Motor neuron (in vitro differentiated cells): ENCODE data around the gene YEATS2. TPM values are rescaled to one million over a fixed set of nuclear protein-coding genes. Genes with fewer than 3 reads are reported as not detected.
A peak's percentile ranks its signal among the peaks of the same experiment; 100 is the strongest.

Experiments
- ATAC-seq, 8 experiments: fragments of 200-7000 bp; cut with Tn5 transposase; replicated peaks in 6 of 8; 2 replicates each; pipeline ENCODE4 v1.8.0; 2021; ENCODE audit warnings: mild to moderate bottlenecking in 8 of 8, moderate library complexity in 8 of 8
- H3K27ac ChIP-seq, 2 donors: fragments of 250-450 bp; sonication (Bioruptor Pico); 2 replicates each; pipeline ENCODE4 v1.9.0; 2021; ENCODE audit warnings: antibody characterized with exemption in 2 of 2, mild to moderate bottlenecking in 2 of 2, moderate library complexity in 1 of 2
- H3K4me1 ChIP-seq, 2 donors: fragments of 250-450 bp; sonication (Bioruptor Pico); replicated peaks in 1 of 2; 2 replicates each; pipeline ENCODE4 v1.6.1; 2021; ENCODE audit warnings: antibody characterized with exemption in 2 of 2, mild to moderate bottlenecking in 2 of 2, moderate library complexity in 1 of 2
- H3K4me3 ChIP-seq, 5 donors: fragments of 250-450 bp; sonication (Bioruptor Pico); 2 replicates each; pipeline ENCODE4 v1.9.0; 2021; ENCODE audit warnings: antibody characterized with exemption in 5 of 5, mild to moderate bottlenecking in 5 of 5, moderate library complexity in 4 of 5
- WGBS, 10 experiments: fragments of 450-650 bp; shearing (Covaris generic); methylation state at CpG; one replicate each; pipeline ENCODE4 v1.0.0; 2022; 5-methylcytosine and 5-hydroxymethylcytosine counted together
- in situ Hi-C, 9 experiments: fragments of 400-800 bp; cut with MboI; loops; one replicate each; pipeline ENCODE4 v1.15.0; 2021; ENCODE audit warnings: low sequenced_read_pairs in 9 of 9, low pct_unique_long_range_greater_than_20kb in 2 of 9; ENCODE audit not compliant: unreplicated experiment in 9 of 9
- total RNA-seq, 8 experiments: library from RNA; unstranded; fragments of 300-600 nt; gene quantifications; 2 replicates each; pipeline versions ENCODE4 v1.2.3 to v1.2.4, GENCODE V29; 2022

The YEATS2 gene
- total RNA-seq, 8 experiments from 2014 or later = 33.9 to 98.9 (median 44.2) TPM

DNA sequence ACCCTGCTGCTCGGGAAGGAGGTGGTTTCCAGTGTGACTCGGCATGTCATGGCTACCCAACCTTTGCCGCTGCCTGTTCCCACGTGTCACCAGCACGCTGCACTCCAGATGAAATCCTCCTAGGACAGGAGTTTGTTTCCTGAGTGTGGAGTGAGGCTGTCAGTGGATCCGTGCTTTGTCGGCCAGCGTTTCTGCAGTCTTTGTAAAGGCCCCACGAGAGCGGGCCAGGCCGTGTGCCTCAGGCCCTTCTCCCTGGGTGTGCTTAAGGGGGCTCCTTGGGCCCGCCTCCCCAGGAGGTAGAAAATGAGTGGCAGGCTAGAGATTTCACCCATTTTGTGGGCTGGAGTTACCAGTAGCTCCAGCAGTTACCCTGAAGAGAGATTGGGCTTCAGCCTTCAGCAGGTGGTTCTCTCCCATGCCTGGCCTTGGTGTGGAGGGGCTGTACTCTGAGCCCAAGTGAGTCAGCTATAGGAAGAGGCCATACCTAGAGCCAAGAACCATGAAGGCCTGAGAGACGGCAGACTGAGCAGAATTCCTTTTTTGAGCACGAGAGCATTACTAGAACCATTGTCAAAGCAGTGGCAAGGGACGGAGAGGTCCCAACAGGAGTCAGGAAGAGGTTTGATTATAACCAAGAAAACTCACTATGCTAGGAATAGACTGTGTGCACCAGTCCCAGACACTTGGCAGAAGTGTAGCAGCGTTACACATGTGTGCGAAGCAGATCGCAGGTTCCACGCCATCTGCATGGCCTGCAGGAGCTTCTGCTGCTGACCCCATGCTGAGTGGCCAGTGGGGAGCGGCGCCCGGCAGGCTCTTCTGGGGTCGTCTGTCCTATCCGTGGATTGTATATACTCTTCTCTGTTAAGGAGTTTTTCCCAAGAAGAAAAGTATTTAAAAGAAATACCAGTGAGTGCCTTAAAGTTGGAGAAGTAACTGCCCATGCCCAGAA lies 113.3 kb downstream of the YEATS2 start:
- H3K4me1 ChIP-seq = no peaks in the 10 kb centered on the region
- in situ Hi-C loops = no loop called here
- no peak for ATAC-seq
- WGBS, 10 experiments = 64 to 100% (median 92%) methylated on average over 3 to 14 of the region's 24 CpGs; no CpG with 5 or more reads in 4 of the 10 experiments
- H3K27ac ChIP-seq = no peak overlapping the region
- no peak overlapping the region for H3K4me3 ChIP-seq

DNA sequence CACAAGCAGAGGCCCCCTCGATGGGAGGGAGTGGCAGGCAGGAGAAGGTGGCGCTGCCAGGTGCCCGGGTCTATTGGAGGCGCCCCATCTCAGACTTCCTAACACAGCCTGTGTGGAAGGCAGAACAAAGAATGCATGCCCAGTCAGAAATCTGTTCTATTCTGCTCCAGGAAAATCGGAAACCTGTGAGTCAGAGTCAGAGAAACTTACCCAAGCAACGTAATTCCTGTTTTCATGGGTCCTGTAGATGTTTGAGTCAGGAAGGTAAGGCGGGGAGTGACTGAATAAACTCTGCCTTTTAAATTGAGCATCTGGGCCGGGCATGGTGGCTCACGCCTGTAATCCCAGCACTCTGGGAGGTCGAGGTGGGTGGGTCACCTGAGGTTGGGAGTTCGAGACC lies 114.0 kb downstream of the YEATS2 start:
- no peak for ATAC-seq
- in situ Hi-C loops = no loop called here
- Histone ChIP-seq H3K4me1 (no peaks in the 10 kb centered on the region), H3K27ac (no peak overlapping the region), H3K4me3 (no peak overlapping the region)
- 72 to 100% (median 93%) methylated on average over 1 to 11 of the region's 11 CpGs; no CpG with 5 or more reads in 1 of the 10 experiments for WGBS, 10 experiments

DNA sequence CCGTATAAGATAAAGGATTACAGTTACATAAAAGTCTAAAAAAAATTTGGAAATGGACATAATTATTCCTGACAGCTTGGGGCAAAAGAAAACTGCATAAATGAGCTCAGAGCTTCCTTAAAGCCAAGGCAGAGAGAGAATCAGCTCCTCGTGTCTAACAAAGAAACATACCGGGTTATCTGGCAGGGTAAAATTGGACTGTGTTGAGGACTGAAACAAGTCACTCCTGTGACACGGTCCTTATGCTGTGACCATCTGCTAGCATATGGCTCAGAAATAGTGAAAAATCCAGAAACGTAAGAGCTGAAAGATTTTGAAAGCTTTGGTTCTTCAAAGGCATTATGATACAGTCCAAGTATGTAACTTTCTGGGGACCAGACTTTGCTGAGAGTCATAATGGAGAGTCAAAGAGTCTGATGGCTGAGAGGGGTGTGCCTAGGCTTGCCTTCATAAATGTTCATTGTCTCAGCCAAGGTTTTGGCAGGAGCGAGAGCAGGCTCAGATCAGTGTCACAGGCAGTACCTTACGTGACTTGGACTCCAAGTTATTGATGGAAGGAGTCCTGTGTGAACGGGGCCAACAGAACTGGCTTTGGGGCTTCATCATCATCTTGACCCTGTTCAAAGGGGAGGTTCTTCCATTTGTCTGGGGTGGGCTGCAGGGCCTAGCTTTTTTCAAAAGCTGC lies 115.3 kb downstream of the YEATS2 start:
- H3K4me1 ChIP-seq = no peaks in the 10 kb centered on the region
- H3K27ac ChIP-seq = no peak overlapping the region
- peak in 3 of 8 experiments; percentile 19 to 52 (median 25) for ATAC-seq
- 0 to 100% (median 79%) methylated on average over 1 to 7 of the region's 8 CpGs for WGBS, 10 experiments
- in situ Hi-C loops = no loop called here
- no peak overlapping the region for H3K4me3 ChIP-seq

DNA sequence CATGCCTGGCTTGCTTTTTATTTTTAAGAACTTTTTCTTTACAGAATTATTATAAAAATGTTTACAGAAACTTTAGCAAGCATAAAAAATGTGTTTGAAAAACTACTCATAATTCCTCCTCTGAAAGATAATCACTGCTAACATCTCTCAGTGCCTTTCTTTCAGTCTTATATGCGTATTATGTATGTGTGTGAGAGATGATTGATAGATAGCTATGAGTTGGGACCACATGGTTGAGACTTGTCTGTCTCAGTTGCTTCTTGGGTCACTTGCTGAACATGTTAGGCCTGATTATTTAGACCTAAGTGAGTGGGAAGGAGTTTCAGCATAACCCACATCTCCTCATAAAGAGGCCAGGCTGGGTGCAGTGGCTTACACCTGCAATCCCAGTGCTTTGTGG lies 116.6 kb downstream of the YEATS2 start:
- no peak for ATAC-seq
- Histone ChIP-seq H3K4me1 (no peaks in the 10 kb centered on the region), H3K4me3 (no peak overlapping the region), H3K27ac (no peak overlapping the region)
- in situ Hi-C loops = no loop called here
- WGBS, 10 experiments = 20 to 100% (median 67%) methylated on average over 1 of the region's 1 CpG; no CpG with 5 or more reads in 6 of the 10 experiments

DNA sequence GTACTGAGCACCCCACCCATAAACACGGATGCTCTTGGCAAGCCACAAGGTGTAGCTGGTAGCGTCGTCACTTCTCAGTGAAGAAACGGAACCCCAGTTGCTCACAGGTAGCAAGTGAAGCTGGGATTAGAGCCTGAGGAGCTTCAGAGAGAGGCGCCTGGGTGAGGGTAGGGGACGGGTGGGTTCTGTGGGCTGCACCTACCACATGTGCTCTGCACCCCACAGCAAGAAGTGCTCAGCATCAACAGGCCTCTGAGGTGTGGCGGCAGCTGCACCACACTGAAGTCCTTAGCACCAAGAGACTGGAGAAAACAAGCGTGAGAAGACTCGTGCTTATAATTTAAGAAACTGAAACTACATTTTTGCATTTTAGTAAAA lies 118.0 kb downstream of the YEATS2 start:
- H3K4me3 ChIP-seq = no peak overlapping the region
- no peaks in the 10 kb centered on the region for H3K4me1 ChIP-seq
- WGBS, 10 experiments = 60 to 100% (median 83%) methylated on average over 1 to 4 of the region's 9 CpGs; no CpG with 5 or more reads in 6 of the 10 experiments
- peak in 3 of 8 experiments; percentile 3 to 22 (median 9) for ATAC-seq
- H3K27ac ChIP-seq = no peak overlapping the region
- in situ Hi-C loops = no loop called here

DNA sequence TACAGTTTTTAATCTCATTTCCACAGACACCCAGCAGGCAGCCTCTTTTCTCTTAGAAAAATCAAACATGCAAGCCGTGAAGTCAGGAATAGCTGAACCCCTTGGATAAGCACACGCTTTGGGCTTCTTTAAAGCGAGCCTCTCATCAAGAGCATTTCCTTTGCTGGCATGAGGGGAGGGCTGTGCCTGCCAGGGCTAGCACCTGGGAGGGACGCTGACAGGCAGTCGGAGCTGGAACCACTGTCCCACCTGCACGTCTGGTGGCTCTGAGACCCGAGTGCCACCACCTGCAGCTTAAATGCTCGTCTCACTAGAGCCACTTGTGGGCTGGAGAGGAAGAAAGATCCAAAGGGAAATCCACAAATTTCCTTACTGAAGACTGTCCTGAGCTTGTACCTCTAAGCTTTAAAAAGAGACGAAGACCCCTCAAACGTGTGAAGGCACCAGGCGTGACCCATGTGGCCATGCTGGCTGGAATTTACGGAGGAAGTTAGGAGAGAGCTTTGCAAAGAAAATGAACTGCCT lies 118.4 kb downstream of the YEATS2 start:
- Histone ChIP-seq H3K4me3 (no peak overlapping the region), H3K4me1 (no peaks in the 10 kb centered on the region), H3K27ac (no peak overlapping the region)
- no peak for ATAC-seq
- 0 to 100% (median 98%) methylated on average over 1 to 8 of the region's 12 CpGs; no CpG with 5 or more reads in 4 of the 10 experiments for WGBS, 10 experiments
- in situ Hi-C loops = no loop called here

DNA sequence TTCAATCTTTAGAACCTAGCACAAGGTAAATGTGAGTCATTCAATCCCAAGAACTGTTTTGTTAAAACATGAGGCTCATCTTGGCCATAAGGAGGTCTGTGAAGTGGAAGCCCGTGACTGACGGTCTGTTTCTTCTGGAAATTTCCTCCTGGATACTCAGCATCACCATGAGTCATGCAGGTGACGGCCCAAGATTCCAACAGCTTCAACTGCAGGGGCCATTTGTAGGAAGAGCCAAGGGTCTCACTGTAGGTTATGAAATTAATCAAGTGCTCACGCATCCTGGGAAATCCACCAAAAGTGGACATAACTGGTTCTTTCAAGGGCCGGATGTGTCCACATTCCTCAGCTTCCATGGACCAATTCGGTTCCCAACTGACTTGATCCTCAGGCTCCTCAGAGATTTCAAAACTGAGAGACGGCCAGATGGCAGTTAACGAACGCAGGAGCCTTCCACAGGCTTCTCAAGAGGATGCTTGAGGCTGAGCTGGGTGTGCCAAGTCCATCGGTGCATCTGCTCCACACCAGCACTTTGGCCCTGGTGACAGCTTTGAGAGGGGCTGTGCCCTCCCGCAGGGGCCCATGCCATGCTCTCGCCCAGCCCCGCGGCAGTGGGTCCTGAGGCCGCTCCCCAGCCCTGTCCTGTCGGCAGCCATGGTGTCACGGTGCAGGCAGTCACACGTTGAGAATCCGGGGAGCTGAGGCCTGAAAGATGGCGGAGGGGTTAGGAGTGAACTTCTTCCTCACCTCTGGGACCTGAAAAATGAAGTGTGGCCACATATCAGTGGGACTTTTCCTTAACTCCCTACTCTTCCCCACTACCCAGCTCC lies 119.3 kb downstream of the YEATS2 start:
- no peaks in the 10 kb centered on the region for H3K4me1 ChIP-seq
- WGBS, 10 experiments = 80 to 100% (median 96%) methylated on average over 2 to 8 of the region's 20 CpGs; no CpG with 5 or more reads in 2 of the 10 experiments
- H3K27ac ChIP-seq = no peak overlapping the region
- in situ Hi-C loops = no loop called here
- no peak for ATAC-seq
- no peak overlapping the region for H3K4me3 ChIP-seq

DNA sequence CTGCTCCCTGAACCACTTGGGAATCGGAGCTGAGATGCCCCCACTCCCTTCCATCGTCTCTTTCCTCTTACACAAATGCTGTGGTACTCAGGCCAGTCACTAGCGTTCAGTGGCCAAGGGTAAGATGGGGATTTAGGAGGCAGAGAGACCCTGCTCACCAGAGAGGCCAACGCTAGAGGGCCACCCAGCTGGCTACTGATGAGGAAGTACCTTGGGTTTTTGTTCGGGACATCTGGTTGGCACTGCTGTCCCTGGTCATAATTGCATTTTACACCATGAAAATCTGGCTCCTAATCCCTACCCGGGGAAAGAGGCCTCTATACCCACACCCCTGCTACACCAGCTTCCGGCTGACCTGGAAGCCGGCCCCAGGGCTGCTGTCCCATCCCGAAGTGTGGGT lies 120.0 kb downstream of the YEATS2 start:
- H3K4me3 ChIP-seq = no peak overlapping the region
- no peak overlapping the region for H3K27ac ChIP-seq
- ATAC-seq = peak in 1 of 8 experiments; percentile 2
- 80 to 100% (median 100%) methylated on average over 1 to 2 of the region's 9 CpGs; no CpG with 5 or more reads in 5 of the 10 experiments for WGBS, 10 experiments
- in situ Hi-C loops = no loop called here
- H3K4me1 ChIP-seq = no peaks in the 10 kb centered on the region

DNA sequence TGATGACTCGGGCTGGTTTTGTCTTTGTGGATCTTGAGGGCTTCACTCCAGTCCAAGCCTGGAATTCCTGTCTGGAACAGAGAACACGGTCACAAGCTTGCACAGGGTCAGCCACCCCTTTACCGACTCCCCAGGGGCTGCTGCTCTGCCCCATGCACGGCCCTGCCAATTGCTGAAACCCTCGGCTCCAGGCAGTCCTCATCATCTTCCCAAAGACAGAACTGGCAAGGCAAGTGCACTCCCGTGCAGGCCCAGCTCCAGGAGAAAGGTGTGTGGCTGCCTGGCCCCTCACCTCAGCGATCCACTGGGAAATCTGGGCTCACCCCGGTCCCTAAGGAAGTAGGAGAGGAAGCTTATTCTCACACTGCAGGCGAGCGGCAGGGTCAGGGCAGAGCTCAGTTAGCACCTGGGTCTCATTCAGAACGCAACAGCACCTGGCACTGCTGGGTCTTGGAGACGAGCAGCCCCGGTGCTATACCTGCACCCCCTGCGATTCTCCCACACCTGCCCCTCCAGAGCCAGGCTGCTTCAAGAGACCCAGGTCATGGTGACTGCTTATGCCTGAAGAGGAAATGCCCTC lies 120.5 kb downstream of the YEATS2 start:
- no peak overlapping the region for H3K27ac ChIP-seq

DNA sequence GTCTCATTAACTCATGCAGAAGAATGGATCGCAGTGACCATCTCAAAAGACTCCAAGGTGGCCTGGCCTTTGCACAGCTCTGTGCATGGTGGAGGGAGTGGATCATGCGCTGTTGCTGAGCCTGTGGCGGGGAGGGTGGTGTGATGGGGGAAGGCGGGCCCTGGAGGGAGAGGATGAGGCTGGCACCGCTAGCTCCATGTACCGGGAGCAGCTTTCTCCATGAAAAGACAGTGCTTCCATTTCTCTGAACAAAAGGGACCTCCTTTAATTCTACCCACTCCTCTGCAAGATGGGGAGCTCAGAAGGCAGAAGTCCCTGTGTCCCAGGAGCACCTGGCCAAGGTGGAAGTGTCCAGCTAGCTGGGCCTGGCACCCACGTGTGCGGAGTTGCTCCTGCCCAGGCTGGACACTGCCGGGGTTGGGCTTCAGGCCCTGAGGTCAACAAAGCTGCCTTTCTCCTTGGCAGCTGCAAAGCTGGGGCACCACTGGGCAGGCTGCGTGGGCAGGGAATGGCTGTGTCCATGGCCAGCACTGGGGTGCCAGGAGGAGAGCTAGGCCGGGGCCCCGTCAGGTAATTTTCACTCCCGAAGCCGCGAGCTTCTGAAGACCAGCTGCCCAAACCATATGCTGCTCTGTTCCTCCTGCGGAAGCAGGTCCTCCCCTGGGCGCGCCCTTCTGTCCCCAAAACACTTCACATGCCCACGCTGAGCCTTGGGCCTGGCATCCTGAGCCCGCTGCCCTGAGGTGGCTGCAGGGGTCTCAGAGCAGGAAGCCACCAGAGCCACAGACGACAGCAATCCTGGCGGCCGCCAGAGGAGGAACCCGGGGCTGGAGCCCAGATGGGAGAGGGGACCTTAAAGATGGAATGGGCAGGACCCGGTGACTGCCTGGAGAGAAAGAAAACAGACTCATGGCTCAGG lies 121.4 kb downstream of the YEATS2 start:
- Histone ChIP-seq H3K27ac (no peak overlapping the region), H3K4me3 (no peak overlapping the region), H3K4me1 (peaks cover 0 to 5% of the 10 kb centered on the region in 2 donors)
- in situ Hi-C loops = no loop called here
- ATAC-seq = peak in 1 of 8 experiments; percentile 7
- WGBS, 10 experiments = 83 to 100% (median 100%) methylated on average over 1 to 4 of the region's 25 CpGs; no CpG with 5 or more reads in 4 of the 10 experiments

More for the DNA sequence above, 120.5 kb downstream of the YEATS2 start:
- WGBS, 10 experiments = 96 to 100% (median 100%) methylated on average over 2 to 4 of the region's 14 CpGs; no CpG with 5 or more reads in 6 of the 10 experiments
- no peaks in the 10 kb centered on the region for H3K4me1 ChIP-seq
- H3K4me3 ChIP-seq = no peak overlapping the region
- in situ Hi-C loops = no loop called here
- ATAC-seq = peak in 1 of 8 experiments; percentile 3

DNA sequence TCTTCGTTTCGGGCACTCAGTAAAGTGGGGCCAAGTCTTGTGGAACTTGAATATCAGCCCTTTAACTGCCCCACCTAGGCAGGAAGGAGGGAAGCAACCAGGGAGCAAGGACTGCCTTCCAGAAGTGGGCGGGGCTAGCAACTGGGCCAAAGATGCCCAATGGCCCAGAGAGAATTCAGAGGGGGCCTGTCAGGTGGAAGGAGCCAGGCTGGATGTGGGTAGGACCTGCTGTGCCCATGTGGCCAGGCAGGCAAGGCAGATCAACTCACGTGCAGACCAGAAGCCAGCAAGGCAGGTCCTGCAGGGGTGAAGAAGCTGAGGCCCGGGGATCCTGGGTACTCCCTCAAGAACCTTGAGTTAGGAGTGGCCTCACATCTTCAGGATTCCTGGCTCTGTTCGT lies 122.2 kb downstream of the YEATS2 start:
- in situ Hi-C loops = no loop called here
- ATAC-seq = no peak
- H3K4me1 ChIP-seq = peaks cover 0 to 8% of the 10 kb centered on the region in 2 donors
- H3K4me3 ChIP-seq = no peak overlapping the region
- 89 to 91% methylated on average over 5 to 6 of the region's 6 CpGs; no CpG with 5 or more reads in 8 of the 10 experiments for WGBS, 10 experiments
- no peak overlapping the region for H3K27ac ChIP-seq
